ENCODE data around the gene ENTPD2. TPM values are rescaled to one million over a fixed set of nuclear protein-coding genes. Genes with fewer than 3 reads are reported as not detected.

The ENTPD2 gene
- total RNA-seq, 4 donors from 2014 or later = 0.22 to 0.55 TPM; not detected in 2

- H3K4me3 ChIP-seq = no peak overlapping the region
- TF ChIP-seq POLR2A (IDR thresholded peaks at IDR 0.05) = no peak
- no peak for TF ChIP-seq CTCF (IDR thresholded peaks at IDR 0.05 in 4 of 5, conservative IDR thresholded peaks at IDR 0.05 in 1 of 5)
- intact Hi-C loops (cut with DNase I; ENCODE audit: low total_unique reads) = loop anchor here (5.0 kb wide), 1 partner anchor 179 kb away; the partner anchor contains the start of gene PHPT1
Measured at GRCh38 chr9:137026384-137026783, 27.5 kb downstream of the ENTPD2 start.

DNA sequence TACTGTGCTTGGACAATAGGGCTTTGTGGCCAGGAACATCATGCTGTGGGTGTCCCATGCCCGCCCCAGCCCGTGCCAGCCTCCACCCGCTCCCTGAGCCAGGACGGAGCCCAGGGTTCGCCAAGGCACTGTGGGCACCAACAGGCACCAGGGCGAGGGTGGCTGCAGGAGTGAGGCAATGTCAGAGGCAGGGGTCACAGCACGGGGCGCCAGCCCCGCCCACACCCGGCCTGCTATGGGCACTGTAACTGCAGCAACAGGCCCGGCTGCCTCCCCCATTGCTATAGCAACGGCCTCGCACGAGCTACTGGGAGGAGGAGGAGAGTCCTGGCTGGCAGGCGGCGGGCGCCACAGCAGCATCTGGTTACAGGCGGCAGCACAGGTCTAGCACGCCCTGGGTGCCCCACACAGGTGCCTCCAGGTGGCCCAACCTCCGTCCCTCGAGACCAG is 28.3 kb downstream of the ENTPD2 start:
- in situ Hi-C loops (cut with MboI; ENCODE audit: low sequenced_read_pairs in 4 of 4) (no loop called here), intact Hi-C loops (cut with DNase I; ENCODE audit: low total_unique reads) (loop anchor here (5.0 kb wide), 1 partner anchor 178 kb away; the partner anchor contains the start of gene PHPT1)
- ATAC-seq (no peak), DNase-seq (no peak)
- Histone ChIP-seq H3K4me1 (peaks cover 20 to 23% of the 10 kb centered on the region in 2 donors), H3K36me3 (peaks cover 0 to 8% of the 10 kb centered on the region in 2 donors), H3K4me3 (no peak overlapping the region), H3K27ac (no peak overlapping the region), H3K27me3 (no peaks in the 10 kb centered on the region), H3K9me3 (no peaks in the 10 kb centered on the region)
- no peak for TF ChIP-seq POLR2A (IDR thresholded peaks at IDR 0.05)
- no peak for TF ChIP-seq CTCF (IDR thresholded peaks at IDR 0.05 in 4 of 5, conservative IDR thresholded peaks at IDR 0.05 in 1 of 5)

More at GRCh38 chr9:137026384-137026783, 27.5 kb downstream of the ENTPD2 start:
- Histone ChIP-seq H3K9me3 (no peaks in the 10 kb centered on the region), H3K27ac (no peak overlapping the region), H3K36me3 (peaks cover 0 to under 1% of the 10 kb centered on the region in 2 donors), H3K27me3 (no peaks in the 10 kb centered on the region), H3K4me1 (peaks cover 20 to 23% of the 10 kb centered on the region in 2 donors)
- no peak for DNase-seq
- in situ Hi-C loops (cut with MboI; ENCODE audit: low sequenced_read_pairs in 4 of 4) = no loop called here
- ATAC-seq = no peak

GRCh38 chr9:137023583-137023991 is 30.3 kb downstream of the ENTPD2 start:
- Histone ChIP-seq H3K4me1 (peaks cover 12 to 16% of the 10 kb centered on the region in 2 donors), H3K36me3 (peaks cover 0 to 8% of the 10 kb centered on the region in 2 donors), H3K4me3 (no peak overlapping the region), H3K27me3 (no peaks in the 10 kb centered on the region), H3K27ac (no peak overlapping the region), H3K9me3 (no peaks in the 10 kb centered on the region)
- in situ Hi-C loops (cut with MboI; ENCODE audit: low sequenced_read_pairs in 4 of 4) = no loop called here
- no peak for DNase-seq
- intact Hi-C loops (cut with DNase I; ENCODE audit: low total_unique reads) = no loop called here
- no peak for ATAC-seq
- no peak for TF ChIP-seq POLR2A (IDR thresholded peaks at IDR 0.05)

DNA sequence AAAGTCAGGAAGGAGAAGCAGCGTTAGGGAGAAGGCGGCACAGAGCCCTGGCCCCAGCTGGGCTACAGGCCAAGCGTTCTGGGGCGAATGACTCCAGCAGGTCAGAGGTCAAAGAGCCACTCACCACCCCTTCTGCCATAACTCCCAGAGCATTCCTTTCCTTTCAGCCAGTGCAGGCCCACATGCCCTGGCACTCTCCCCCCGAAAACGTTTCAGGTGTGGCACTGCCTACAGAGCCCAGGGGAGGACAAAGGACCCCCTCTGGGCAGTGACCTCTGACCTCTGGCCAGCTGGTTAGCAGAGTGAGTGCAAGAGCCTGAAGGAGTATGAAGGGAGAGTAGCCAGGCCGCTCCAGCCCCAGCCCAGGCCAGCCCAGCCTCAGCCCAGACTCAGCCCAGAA is 30.7 kb downstream of the ENTPD2 start:
- Histone ChIP-seq H3K4me1 (peaks cover 10 to 13% of the 10 kb centered on the region in 2 donors), H3K27ac (no peak overlapping the region), H3K27me3 (no peaks in the 10 kb centered on the region), H3K9me3 (no peaks in the 10 kb centered on the region), H3K36me3 (peaks cover 0 to 8% of the 10 kb centered on the region in 2 donors), H3K4me3 (no peak overlapping the region)
- no peak for TF ChIP-seq POLR2A (IDR thresholded peaks at IDR 0.05)
- TF ChIP-seq CTCF (IDR thresholded peaks at IDR 0.05 in 4 of 5, conservative IDR thresholded peaks at IDR 0.05 in 1 of 5) = no peak
- DNase-seq (no peak), ATAC-seq (no peak)
- in situ Hi-C loops (cut with MboI; ENCODE audit: low sequenced_read_pairs in 4 of 4) (no loop called here), intact Hi-C loops (cut with DNase I; ENCODE audit: low total_unique reads) (no loop called here)

GRCh38 chr9:137022662-137023008 is 31.2 kb downstream of the ENTPD2 start:
- intact Hi-C loops (cut with DNase I; ENCODE audit: low total_unique reads) = no loop called here
- TF ChIP-seq POLR2A (IDR thresholded peaks at IDR 0.05) (no peak), CTCF (IDR thresholded peaks at IDR 0.05 in 4 of 5, conservative IDR thresholded peaks at IDR 0.05 in 1 of 5) (no peak)
- DNase-seq = no peak
- in situ Hi-C loops (cut with MboI; ENCODE audit: low sequenced_read_pairs in 4 of 4) = no loop called here
- no peak for ATAC-seq
- no peak overlapping the region for H3K27ac ChIP-seq
- H3K27me3 ChIP-seq = no peaks in the 10 kb centered on the region
- no peaks in the 10 kb centered on the region for H3K9me3 ChIP-seq
- H3K36me3 ChIP-seq = peaks cover 0 to 8% of the 10 kb centered on the region in 2 donors
- peaks cover 10 to 13% of the 10 kb centered on the region in 2 donors for H3K4me1 ChIP-seq
- no peak overlapping the region for H3K4me3 ChIP-seq
